Parathyroid adenoma (tissue), 2 donors: Measurements from ENCODE around the gene MGST2.

ENCODE experiments used
- H2AFZ ChIP-seq: fragments of 300-600 bp; sonication (generic); one replicate; pipeline ENCODE4 v1.7.0; 2017; ENCODE audit warnings: antibody characterized with exemption, mild to moderate bottlenecking
- H3K27ac ChIP-seq: fragments of 300-600 bp; sonication (generic); one replicate; pipeline ENCODE4 v1.7.0; 2017
- H3K27me3 ChIP-seq: fragments of 300-600 bp; sonication (generic); one replicate; pipeline ENCODE4 v1.7.0; 2017; ENCODE audit warnings: low read length; ENCODE audit not compliant: control insufficient read depth, insufficient read depth
- H3K36me3 ChIP-seq: fragments of 300-600 bp; sonication (generic); one replicate; pipeline ENCODE4 v1.7.0; 2017; ENCODE audit warnings: low read length; ENCODE audit not compliant: control insufficient read depth, insufficient read depth
- H3K4me1 ChIP-seq: fragments of 300-600 bp; sonication (generic); one replicate; pipeline ENCODE4 v1.7.0; 2017; ENCODE audit warnings: control low read depth
- H3K4me2 ChIP-seq: fragments of 300-600 bp; sonication (generic); one replicate; pipeline ENCODE4 v1.7.0; 2017; ENCODE audit warnings: low read length
- H3K4me3 ChIP-seq: fragments of 300-600 bp; sonication (generic); one replicate; pipeline ENCODE4 v1.7.0; 2017; ENCODE audit warnings: low read depth, low read length
- H3K79me2 ChIP-seq: fragments of 300-600 bp; sonication (generic); one replicate; pipeline ENCODE4 v1.7.0; 2017; ENCODE audit warnings: control low read depth
- H3K9ac ChIP-seq: fragments of 300-600 bp; sonication (generic); one replicate; pipeline ENCODE4 v1.7.0; 2017; ENCODE audit warnings: mild to moderate bottlenecking
- H3K9me3 ChIP-seq: fragments of 300-600 bp; sonication (generic); one replicate; pipeline ENCODE4 v1.7.0; 2017; ENCODE audit warnings: low read length; ENCODE audit not compliant: control insufficient read depth
- TF ChIP-seq, protein P1 (sequence below): fragments of 300-600 bp; sonication (generic); IDR thresholded peaks from one replicate; pipeline ENCODE4 v1.7.0; 2017; ENCODE audit warnings: antibody characterized with exemption, mild to moderate bottlenecking
- donor health status: primary hyperparathyroidism.

Gene MGST2

DNA sequence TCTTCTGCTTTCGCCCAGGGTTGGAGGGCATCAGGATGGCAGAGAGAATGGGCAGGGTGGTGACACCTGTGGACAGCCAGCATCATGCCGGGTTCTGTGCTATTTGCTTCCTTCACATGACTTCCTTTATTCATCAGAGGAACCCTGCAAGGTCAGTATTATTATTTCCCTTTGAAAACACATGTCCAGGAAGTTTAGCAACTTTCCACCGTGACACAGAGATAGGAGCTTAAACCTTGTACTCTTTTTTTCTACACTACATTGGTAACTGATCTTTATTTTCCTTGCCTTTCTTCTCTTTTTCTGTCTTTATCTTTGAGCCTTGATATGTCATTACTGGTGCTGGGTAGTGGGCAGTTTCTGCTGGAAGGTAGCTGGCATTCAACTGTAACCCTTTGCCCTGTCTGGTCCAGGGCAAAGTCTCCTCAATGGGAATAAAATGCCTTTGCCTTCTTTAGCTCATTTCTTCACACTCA, 5.0 kb upstream of the MGST2 start:
- Histone ChIP-seq H3K27me3 (no peaks in the 10 kb centered on the region), H3K4me3 (no peak overlapping the region), H3K4me2 (no peak overlapping the region), H3K9me3 (no peaks in the 10 kb centered on the region), H3K4me1 (no peaks in the 10 kb centered on the region), H3K9ac (no peak overlapping the region), H3K27ac (no peak overlapping the region), H2AFZ (no peak overlapping the region), H3K79me2 (no peaks in the 10 kb centered on the region), H3K36me3 (no peaks in the 10 kb centered on the region)
- TF ChIP-seq, protein P1, sequence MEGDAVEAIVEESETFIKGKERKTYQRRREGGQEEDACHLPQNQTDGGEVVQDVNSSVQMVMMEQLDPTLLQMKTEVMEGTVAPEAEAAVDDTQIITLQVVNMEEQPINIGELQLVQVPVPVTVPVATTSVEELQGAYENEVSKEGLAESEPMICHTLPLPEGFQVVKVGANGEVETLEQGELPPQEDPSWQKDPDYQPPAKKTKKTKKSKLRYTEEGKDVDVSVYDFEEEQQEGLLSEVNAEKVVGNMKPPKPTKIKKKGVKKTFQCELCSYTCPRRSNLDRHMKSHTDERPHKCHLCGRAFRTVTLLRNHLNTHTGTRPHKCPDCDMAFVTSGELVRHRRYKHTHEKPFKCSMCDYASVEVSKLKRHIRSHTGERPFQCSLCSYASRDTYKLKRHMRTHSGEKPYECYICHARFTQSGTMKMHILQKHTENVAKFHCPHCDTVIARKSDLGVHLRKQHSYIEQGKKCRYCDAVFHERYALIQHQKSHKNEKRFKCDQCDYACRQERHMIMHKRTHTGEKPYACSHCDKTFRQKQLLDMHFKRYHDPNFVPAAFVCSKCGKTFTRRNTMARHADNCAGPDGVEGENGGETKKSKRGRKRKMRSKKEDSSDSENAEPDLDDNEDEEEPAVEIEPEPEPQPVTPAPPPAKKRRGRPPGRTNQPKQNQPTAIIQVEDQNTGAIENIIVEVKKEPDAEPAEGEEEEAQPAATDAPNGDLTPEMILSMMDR, result no peak

DNA sequence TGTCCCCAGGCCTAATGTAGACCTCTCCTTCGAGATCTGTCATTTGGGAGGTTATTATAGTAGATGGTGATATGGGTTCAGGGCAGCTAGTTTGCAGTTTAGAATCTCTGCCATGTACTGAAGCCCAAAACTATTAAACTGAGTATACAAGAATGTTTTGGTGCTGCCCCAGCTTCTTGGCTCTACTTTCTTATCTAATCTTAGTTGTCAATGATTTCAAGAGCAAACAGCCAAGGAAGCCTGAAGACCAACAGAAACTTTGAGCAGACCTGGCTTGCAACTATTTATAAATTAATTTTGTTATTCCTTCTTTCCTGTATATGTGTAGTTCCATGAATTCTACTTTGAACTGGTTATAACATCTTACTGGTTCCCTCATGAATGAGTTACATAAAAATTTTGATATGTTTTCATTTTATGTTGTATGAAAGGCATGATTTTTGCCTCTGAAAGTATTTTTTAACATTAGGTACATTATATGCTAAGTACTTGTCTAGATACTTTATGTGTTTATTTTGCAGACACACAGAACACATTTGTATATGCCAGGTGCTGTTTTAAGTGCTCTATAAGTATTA, 2.0 kb upstream of the MGST2 start:
- H3K4me2 ChIP-seq, result no peak overlapping the region
- no peaks in the 10 kb centered on the region for H3K36me3 ChIP-seq
- no peak overlapping the region for H2AFZ ChIP-seq
- H3K79me2 ChIP-seq, result peaks cover 2% of the 10 kb centered on the region
- TF ChIP-seq, protein P1, result no peak
- H3K4me3 ChIP-seq, result no peak overlapping the region
- no peak overlapping the region for H3K27ac ChIP-seq
- H3K9ac ChIP-seq, result no peak overlapping the region
- H3K4me1 ChIP-seq, result no peaks in the 10 kb centered on the region
- no peaks in the 10 kb centered on the region for H3K9me3 ChIP-seq
- no peaks in the 10 kb centered on the region for H3K27me3 ChIP-seq

- no peak overlapping the region for H3K9ac ChIP-seq
- no peaks in the 10 kb centered on the region for H3K4me1 ChIP-seq
- H3K9me3 ChIP-seq, result no peaks in the 10 kb centered on the region
- H3K27me3 ChIP-seq, result no peaks in the 10 kb centered on the region
- no peak overlapping the region for H3K4me2 ChIP-seq
- H3K79me2 ChIP-seq, result peaks cover 2% of the 10 kb centered on the region
- no peak overlapping the region for H2AFZ ChIP-seq
- TF ChIP-seq, protein P1, result no peak
- no peak overlapping the region for H3K4me3 ChIP-seq
- no peaks in the 10 kb centered on the region for H3K36me3 ChIP-seq
- H3K27ac ChIP-seq, result no peak overlapping the region
Measured at GRCh38 chr4:139664442-139664841, 1.2 kb upstream of the MGST2 start.

DNA sequence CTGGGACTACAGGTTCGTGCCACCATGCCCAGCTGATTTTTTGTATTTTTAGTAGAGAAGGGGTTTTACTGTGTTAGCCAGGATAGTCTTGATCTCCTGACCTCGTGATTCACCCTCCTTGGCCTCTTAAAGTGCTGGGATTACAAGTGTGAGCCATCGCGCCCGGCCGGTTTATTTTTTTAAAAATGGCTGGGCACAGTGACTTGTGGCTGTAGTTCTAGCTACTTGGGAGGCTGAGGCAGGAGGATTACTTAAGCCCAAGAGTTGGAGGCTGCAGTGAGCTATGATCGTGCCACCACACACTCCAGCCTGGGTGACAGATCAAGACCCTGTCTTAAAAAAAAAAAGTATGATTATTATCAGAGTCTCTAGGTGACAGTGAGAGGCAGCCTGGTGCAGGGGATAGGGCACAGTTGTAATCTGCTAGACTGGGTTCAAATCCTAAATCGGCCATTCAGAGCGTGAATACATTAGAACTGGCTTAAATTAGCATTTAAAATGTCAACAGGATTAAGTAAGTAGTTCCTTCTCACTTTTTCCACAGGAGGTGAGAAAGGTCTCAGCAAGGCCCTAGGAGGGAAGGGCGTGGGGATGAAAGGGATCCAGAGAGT, 435 bp upstream of the MGST2 start:
- H2AFZ ChIP-seq, result peak overlapping the region; percentile 84
- no peaks in the 10 kb centered on the region for H3K4me1 ChIP-seq

More for the DNA sequence above, 435 bp upstream of the MGST2 start:
- Histone ChIP-seq H3K27ac (peak overlapping the region; percentile 97), H3K36me3 (no peaks in the 10 kb centered on the region), H3K9me3 (no peaks in the 10 kb centered on the region), H3K4me2 (peak overlapping the region; percentile 83), H3K79me2 (peaks cover 2% of the 10 kb centered on the region), H3K27me3 (no peaks in the 10 kb centered on the region), H3K9ac (no peak overlapping the region), H3K4me3 (peak overlapping the region; percentile 68)
- TF ChIP-seq, protein P1, result no peak
